HL-60 (cell line): ENCODE data around the gene ACVR1B.

Experiments used
- POLR2AphosphoS5 ChIP-seq: IDR thresholded peaks from 2 replicates; pipeline ENCODE4 v1.6.1; 2012; ENCODE audit warnings: low read depth
- TF ChIP-seq, protein P1 (sequence below): IDR thresholded peaks from one replicate; pipeline ENCODE4 v1.5.1; 2011; ENCODE audit warnings: low read length, control low read depth, inconsistent platforms; ENCODE audit not compliant: insufficient read depth
- TF ChIP-seq, protein P2 (sequence below): IDR thresholded peaks from 2 replicates; pipeline ENCODE4 v1.6.1; 2012; ENCODE audit warnings: low read depth; ENCODE audit not compliant: insufficient replicate concordance

GRCh38 chr12:52041035-52041434, 89.5 kb downstream of the ACVR1B start:
- TF ChIP-seq, protein P1, sequence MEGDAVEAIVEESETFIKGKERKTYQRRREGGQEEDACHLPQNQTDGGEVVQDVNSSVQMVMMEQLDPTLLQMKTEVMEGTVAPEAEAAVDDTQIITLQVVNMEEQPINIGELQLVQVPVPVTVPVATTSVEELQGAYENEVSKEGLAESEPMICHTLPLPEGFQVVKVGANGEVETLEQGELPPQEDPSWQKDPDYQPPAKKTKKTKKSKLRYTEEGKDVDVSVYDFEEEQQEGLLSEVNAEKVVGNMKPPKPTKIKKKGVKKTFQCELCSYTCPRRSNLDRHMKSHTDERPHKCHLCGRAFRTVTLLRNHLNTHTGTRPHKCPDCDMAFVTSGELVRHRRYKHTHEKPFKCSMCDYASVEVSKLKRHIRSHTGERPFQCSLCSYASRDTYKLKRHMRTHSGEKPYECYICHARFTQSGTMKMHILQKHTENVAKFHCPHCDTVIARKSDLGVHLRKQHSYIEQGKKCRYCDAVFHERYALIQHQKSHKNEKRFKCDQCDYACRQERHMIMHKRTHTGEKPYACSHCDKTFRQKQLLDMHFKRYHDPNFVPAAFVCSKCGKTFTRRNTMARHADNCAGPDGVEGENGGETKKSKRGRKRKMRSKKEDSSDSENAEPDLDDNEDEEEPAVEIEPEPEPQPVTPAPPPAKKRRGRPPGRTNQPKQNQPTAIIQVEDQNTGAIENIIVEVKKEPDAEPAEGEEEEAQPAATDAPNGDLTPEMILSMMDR: no peak
- TF ChIP-seq, protein P2, sequence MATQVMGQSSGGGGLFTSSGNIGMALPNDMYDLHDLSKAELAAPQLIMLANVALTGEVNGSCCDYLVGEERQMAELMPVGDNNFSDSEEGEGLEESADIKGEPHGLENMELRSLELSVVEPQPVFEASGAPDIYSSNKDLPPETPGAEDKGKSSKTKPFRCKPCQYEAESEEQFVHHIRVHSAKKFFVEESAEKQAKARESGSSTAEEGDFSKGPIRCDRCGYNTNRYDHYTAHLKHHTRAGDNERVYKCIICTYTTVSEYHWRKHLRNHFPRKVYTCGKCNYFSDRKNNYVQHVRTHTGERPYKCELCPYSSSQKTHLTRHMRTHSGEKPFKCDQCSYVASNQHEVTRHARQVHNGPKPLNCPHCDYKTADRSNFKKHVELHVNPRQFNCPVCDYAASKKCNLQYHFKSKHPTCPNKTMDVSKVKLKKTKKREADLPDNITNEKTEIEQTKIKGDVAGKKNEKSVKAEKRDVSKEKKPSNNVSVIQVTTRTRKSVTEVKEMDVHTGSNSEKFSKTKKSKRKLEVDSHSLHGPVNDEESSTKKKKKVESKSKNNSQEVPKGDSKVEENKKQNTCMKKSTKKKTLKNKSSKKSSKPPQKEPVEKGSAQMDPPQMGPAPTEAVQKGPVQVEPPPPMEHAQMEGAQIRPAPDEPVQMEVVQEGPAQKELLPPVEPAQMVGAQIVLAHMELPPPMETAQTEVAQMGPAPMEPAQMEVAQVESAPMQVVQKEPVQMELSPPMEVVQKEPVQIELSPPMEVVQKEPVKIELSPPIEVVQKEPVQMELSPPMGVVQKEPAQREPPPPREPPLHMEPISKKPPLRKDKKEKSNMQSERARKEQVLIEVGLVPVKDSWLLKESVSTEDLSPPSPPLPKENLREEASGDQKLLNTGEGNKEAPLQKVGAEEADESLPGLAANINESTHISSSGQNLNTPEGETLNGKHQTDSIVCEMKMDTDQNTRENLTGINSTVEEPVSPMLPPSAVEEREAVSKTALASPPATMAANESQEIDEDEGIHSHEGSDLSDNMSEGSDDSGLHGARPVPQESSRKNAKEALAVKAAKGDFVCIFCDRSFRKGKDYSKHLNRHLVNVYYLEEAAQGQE: no peak
- TF ChIP-seq POLR2AphosphoS5: no peak
